HEK293T (cell line): ENCODE data around the gene FYB1.

ENCODE experiments used
- BHLHE40 ChIP-seq: fragments of 450-650 bp; IDR thresholded peaks from 2 replicates; pipeline ENCODE4 v1.6.1; 2016; ENCODE audit warnings: mild to moderate bottlenecking, moderate library complexity, borderline replicate concordance
- FOXA1 ChIP-seq: fragments of 450-650 bp; IDR thresholded peaks from 2 replicates; pipeline ENCODE4 v1.6.1; 2016; ENCODE audit warnings: mild to moderate bottlenecking
- HDGF ChIP-seq: fragments of 450-650 bp; IDR thresholded peaks from 2 replicates; pipeline ENCODE4 v1.6.1; 2017; ENCODE audit warnings: antibody characterized with exemption, borderline replicate concordance
- LEF1 ChIP-seq: fragments of 450-650 bp; IDR thresholded peaks from 2 replicates; pipeline ENCODE4 v1.6.1; 2017; ENCODE audit warnings: mild to moderate bottlenecking, borderline replicate concordance
- SUZ12 ChIP-seq: fragments of 450-650 bp; IDR thresholded peaks from 2 replicates; pipeline ENCODE4 v1.6.1; 2016; ENCODE audit warnings: mild to moderate bottlenecking

DNA sequence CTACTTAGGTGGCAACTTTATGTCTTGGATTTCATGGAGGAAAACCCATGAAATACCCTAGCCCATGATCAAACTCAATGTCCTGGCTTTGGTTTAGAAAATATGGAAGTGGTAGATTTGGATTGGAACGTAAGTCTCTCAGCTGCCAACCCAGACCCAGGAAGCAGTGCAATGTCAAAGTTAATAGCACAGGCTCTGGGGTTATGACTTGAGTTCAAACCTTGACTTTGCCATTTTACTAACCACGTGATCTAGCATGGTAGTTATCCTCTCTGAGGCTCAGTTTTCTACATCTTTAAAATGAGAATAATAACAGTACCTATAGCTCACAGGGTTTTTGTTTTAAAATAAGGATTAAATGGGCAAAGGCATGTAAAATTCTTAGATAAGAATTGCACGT, 13.8 kb downstream of the FYB1 start:
- TF ChIP-seq LEF1 (no peak), HDGF (no peak), BHLHE40 (no peak), SUZ12 (no peak), FOXA1 (no peak)
